ENCODE measurements around the gene B3GALNT1. TPM values are rescaled to one million over a fixed set of nuclear protein-coding genes. Genes with fewer than 3 reads are reported as not detected.
"Not testable (repeated sequence)": the region's sequence is repeated elsewhere in the genome, so short reads cannot be mapped to it uniquely, and the experiment has no call there.

B3GALNT1 gene
- total RNA-seq, 2 donors from 2014 or later: 13.2 to 14.0 TPM

DNA sequence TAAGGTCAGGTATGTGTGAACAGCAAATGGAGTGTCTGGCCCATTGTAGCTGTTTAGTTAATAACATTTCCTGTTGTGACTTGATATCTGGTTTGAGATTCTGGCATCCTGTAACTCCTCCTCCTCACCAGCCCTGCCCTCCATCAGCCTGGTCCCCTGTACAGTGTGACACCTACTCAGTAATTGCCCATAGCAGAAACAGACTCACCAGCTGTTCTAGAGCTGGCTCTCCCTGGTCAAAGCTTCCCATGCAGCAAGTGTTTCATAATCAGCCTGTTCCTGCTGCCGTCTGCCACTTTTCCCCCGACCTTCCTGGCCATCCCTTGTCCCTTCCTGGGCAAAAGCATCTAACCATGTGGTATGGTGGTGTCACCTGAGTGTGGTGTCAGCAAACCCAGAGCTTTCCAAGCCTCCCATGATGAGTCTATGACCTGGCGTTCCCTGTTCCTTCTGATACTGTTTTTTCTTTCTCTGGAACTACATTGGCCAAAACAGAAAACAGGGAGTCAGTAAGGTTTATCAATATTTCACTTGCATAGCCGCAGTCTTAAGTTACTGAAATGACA is 55.4 kb downstream of the B3GALNT1 start:
- no peaks in the 10 kb centered on the region for H3K9me3 ChIP-seq
- H3K36me3 ChIP-seq: no peaks in the 10 kb centered on the region
- no peak overlapping the region for H3K27ac ChIP-seq
- no peaks in the 10 kb centered on the region for H3K27me3 ChIP-seq (replicated peaks; ENCODE audit: insufficient read depth)
- intact Hi-C loops (cut with DNase I): no loop called here
- 80% methylated on average over 4 of the region's 4 CpGs for WGBS
- TF ChIP-seq POLR2A (IDR thresholded peaks at IDR 0.05) (no peak), POLR2AphosphoS5 (IDR thresholded peaks at IDR 0.05) (no peak)
- TF ChIP-seq, protein P1, sequence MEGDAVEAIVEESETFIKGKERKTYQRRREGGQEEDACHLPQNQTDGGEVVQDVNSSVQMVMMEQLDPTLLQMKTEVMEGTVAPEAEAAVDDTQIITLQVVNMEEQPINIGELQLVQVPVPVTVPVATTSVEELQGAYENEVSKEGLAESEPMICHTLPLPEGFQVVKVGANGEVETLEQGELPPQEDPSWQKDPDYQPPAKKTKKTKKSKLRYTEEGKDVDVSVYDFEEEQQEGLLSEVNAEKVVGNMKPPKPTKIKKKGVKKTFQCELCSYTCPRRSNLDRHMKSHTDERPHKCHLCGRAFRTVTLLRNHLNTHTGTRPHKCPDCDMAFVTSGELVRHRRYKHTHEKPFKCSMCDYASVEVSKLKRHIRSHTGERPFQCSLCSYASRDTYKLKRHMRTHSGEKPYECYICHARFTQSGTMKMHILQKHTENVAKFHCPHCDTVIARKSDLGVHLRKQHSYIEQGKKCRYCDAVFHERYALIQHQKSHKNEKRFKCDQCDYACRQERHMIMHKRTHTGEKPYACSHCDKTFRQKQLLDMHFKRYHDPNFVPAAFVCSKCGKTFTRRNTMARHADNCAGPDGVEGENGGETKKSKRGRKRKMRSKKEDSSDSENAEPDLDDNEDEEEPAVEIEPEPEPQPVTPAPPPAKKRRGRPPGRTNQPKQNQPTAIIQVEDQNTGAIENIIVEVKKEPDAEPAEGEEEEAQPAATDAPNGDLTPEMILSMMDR (IDR thresholded peaks at IDR 0.05): no peak
- DNase-seq (ENCODE audit: low spot score): no peak
- no peaks in the 10 kb centered on the region for H3K4me1 ChIP-seq (replicated peaks)
- H3K4me3 ChIP-seq: no peak overlapping the region

DNA sequence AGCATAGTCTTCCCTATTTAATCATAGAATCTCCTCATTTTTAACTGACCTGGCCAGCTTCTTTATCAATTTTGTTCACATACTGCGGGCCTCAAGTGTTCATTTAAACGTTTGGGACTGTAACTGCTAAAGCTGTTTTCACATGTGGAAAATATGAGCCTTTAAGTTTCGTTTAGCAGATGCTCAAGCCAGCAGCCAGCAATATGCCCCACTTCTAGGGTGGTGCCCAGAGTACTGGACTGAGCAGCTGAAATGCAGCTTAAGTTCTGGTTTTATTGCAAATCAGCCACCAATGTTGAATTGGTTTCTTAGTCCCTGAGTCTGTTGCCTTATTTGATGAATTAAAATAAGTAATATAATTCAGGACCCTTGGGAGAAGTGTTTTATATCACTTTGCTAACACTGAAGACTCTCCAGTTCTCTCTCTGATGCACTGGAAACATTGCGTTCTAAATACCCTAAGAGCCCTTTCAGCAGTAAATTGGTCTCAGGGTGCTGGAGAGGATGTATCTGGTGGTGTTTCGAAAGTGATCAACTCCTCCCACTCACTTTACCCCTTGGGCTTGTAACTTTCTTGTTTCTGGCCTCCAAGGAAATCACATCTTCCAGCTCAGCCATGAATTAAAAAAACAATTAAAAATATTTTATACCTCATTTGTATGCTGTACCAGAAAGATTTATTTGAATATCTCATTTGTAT is 61.7 kb downstream of the B3GALNT1 start:
- TF ChIP-seq POLR2A (IDR thresholded peaks at IDR 0.05) (no peak), POLR2AphosphoS5 (IDR thresholded peaks at IDR 0.05) (no peak)
- TF ChIP-seq, protein P1 (IDR thresholded peaks at IDR 0.05): no peak
- Histone ChIP-seq H3K36me3 (no peaks in the 10 kb centered on the region), H3K4me1 (replicated peaks) (no peaks in the 10 kb centered on the region), H3K9me3 (no peaks in the 10 kb centered on the region), H3K4me3 (no peak overlapping the region), H3K27me3 (replicated peaks; ENCODE audit: insufficient read depth) (no peaks in the 10 kb centered on the region), H3K27ac (no peak overlapping the region)
- WGBS: 86% methylated on average over 5 of the region's 5 CpGs
- intact Hi-C loops (cut with DNase I): no loop called here
- no peak for DNase-seq (ENCODE audit: low spot score)

DNA sequence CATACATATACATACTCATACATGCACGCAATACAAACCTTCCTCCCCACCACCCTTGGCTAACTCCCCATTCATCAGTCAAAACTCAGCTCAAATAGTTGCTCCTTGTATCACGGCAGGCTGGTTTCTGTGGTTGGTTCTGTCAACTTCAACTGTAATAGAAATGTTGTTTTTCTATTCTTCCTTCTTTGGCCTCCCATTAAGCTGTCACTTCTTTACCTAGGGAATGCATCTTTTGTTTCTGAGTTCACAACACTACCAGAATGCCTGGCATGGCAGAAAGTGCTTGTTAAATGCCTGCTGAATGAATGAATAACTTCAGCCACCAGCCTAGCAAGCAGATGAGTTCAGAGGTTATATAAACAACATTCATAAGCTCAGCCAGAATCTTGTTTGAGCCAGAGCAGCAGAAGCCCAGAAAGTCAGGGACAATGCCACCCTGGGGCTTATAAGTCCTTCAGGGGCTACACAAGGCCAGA is 63.1 kb downstream of the B3GALNT1 start:
- DNase-seq (ENCODE audit: low spot score): no peak
- intact Hi-C loops (cut with DNase I): no loop called here
- Histone ChIP-seq H3K27me3 (replicated peaks; ENCODE audit: insufficient read depth) (no peaks in the 10 kb centered on the region), H3K27ac (no peak overlapping the region), H3K4me3 (no peak overlapping the region), H3K4me1 (replicated peaks) (no peaks in the 10 kb centered on the region), H3K9me3 (no peaks in the 10 kb centered on the region), H3K36me3 (no peaks in the 10 kb centered on the region)
- 48% methylated on average over 2 of the region's 2 CpGs for WGBS
- TF ChIP-seq POLR2A (IDR thresholded peaks at IDR 0.05) (no peak), POLR2AphosphoS5 (IDR thresholded peaks at IDR 0.05) (no peak)
- TF ChIP-seq, protein P1 (IDR thresholded peaks at IDR 0.05): no peak

GRCh38 chr3:161038725-161039124 is 66.4 kb downstream of the B3GALNT1 start:
- Histone ChIP-seq H3K4me3 (no peak overlapping the region), H3K27me3 (replicated peaks; ENCODE audit: insufficient read depth) (no peaks in the 10 kb centered on the region), H3K36me3 (no peaks in the 10 kb centered on the region), H3K27ac (no peak overlapping the region), H3K4me1 (replicated peaks) (no peaks in the 10 kb centered on the region), H3K9me3 (no peaks in the 10 kb centered on the region)
- 71% methylated on average over 3 of the region's 3 CpGs for WGBS
- intact Hi-C loops (cut with DNase I): no loop called here
- DNase-seq (ENCODE audit: low spot score): no peak
- TF ChIP-seq, protein P1 (IDR thresholded peaks at IDR 0.05): no peak
- TF ChIP-seq POLR2A (IDR thresholded peaks at IDR 0.05) (no peak), POLR2AphosphoS5 (IDR thresholded peaks at IDR 0.05) (no peak)

DNA sequence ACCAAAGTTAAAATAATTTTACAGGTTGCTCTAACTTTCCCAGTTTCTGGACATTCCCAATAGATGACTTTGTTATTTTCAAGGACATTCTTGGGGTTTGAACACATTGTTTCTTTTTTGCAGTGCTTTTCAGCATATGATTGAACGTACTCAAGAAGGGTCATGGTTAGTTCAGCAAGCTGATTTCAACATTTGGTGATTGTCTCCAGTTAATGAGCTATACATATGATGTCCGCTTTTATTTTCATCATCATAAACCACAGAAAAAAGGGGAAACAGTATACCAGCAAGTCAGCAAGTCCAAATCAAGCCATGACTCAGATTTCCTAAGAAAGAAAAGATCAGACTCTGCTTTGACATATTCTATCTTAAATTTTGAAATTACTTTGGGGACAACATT is 69.4 kb downstream of the B3GALNT1 start:
- no peaks in the 10 kb centered on the region for H3K36me3 ChIP-seq

GRCh38 chr3:161034913-161035550 is 70.1 kb downstream of the B3GALNT1 start:
- H3K4me3 ChIP-seq; H3K36me3 ChIP-seq; H3K27ac ChIP-seq; H3K9me3 ChIP-seq; intact Hi-C loops (cut with DNase I); H3K4me1 ChIP-seq (replicated peaks); DNase-seq (ENCODE audit: low spot score); H3K27me3 ChIP-seq (replicated peaks; ENCODE audit: insufficient read depth): not testable (repeated sequence)
- WGBS: 69% methylated on average over 5 of the region's 5 CpGs

More for the DNA sequence above, 69.4 kb downstream of the B3GALNT1 start:
- TF ChIP-seq POLR2A (IDR thresholded peaks at IDR 0.05) (no peak), POLR2AphosphoS5 (IDR thresholded peaks at IDR 0.05) (no peak)
- TF ChIP-seq, protein P1 (IDR thresholded peaks at IDR 0.05): no peak
- Histone ChIP-seq H3K4me3 (no peak overlapping the region), H3K27me3 (replicated peaks; ENCODE audit: insufficient read depth) (no peaks in the 10 kb centered on the region), H3K4me1 (replicated peaks) (no peaks in the 10 kb centered on the region), H3K27ac (no peak overlapping the region), H3K9me3 (no peaks in the 10 kb centered on the region)
- intact Hi-C loops (cut with DNase I): no loop called here
- WGBS: 75% methylated on average over 2 of the region's 2 CpGs
- DNase-seq (ENCODE audit: low spot score): no peak
